Epithelial cell of esophagus (primary cell): ENCODE measurements around the gene BARHL1.
"Not testable (repeated sequence)": the region's sequence is repeated elsewhere in the genome, so short reads cannot be mapped to it uniquely, and the experiment has no call there.

ENCODE experiments used
- DNase-seq: peaks from one replicate; pipeline ENCODE4 v3.0.0; 2010; ENCODE audit warnings: low read depth
- H3K4me3 ChIP-seq: 2 replicates; pipeline ENCODE4 v1.5.1; 2011; ENCODE audit warnings: mild to moderate bottlenecking, low read length, control low read depth
- CTCF ChIP-seq: IDR thresholded peaks from 2 replicates; pipeline ENCODE4 v1.5.1; 2011; ENCODE audit warnings: low read depth, mild to moderate bottlenecking, low read length, control low read depth, inconsistent platforms; ENCODE audit not compliant: insufficient read depth; ENCODE audit errors: missing control alignments

Gene BARHL1

DNA sequence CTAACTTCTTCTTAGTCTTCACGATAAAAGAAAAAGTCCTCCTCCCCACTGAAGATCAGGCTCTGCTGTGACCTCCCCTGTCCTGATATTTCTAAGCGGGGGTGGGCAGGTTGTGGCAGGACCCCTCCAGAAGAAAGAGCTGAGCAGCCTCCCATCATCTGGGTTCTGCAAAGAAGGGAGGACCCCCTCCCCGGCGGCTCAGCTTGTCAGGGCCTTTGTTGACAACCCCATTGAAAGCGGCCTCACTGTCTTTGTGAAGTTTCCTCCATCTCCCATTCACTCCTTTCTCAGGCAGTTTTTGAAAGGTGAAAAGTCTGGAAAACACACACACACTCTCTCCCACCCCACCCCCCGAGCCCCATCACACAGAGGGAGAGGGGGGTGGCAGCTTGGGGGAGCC is 26.2 kb upstream of the BARHL1 start:
- no peak for TF ChIP-seq CTCF
- no peak overlapping the region for H3K4me3 ChIP-seq
- no peak for DNase-seq

- DNase-seq = no peak
- H3K4me3 ChIP-seq = no peak overlapping the region
- TF ChIP-seq CTCF = no peak
Measured at GRCh38 chr9:132556714-132557113, 25.7 kb upstream of the BARHL1 start.

GRCh38 chr9:132557159-132557558 is 25.2 kb upstream of the BARHL1 start:
- no peak for DNase-seq
- TF ChIP-seq CTCF = no peak
- no peak overlapping the region for H3K4me3 ChIP-seq

DNA sequence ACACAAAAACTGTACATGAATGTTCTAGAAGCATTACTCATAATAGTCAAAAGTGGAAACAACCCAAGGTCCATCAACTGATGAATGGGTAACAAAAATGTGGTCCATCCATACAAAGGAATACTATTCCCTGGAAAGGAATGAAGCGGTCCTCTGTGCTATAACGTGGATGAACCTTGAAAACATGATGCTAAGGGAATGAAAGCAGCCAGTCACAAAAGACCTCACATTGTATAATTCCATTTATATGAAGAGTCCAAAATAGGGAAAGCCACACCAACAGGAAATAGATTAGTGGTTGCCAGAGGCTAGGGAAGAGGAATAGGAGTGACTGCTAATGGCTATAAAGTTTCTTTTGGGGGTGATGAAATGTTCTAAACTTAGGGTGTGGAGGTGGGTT is 22.7 kb upstream of the BARHL1 start:
- no peak overlapping the region for H3K4me3 ChIP-seq
- no peak for DNase-seq
- no peak for TF ChIP-seq CTCF

- H3K4me3 ChIP-seq = no peak overlapping the region
- no peak for DNase-seq
- no peak for TF ChIP-seq CTCF
Measured at GRCh38 chr9:132560616-132561202, 21.7 kb upstream of the BARHL1 start.

- no peak for DNase-seq
- no peak for TF ChIP-seq CTCF
- no peak overlapping the region for H3K4me3 ChIP-seq
Measured at GRCh38 chr9:132562306-132562573, 20.2 kb upstream of the BARHL1 start.

GRCh38 chr9:132564526-132564925 is 17.9 kb upstream of the BARHL1 start:
- no peak for TF ChIP-seq CTCF
- H3K4me3 ChIP-seq = no peak overlapping the region
- no peak for DNase-seq

GRCh38 chr9:132568787-132569186 is 13.6 kb upstream of the BARHL1 start:
- H3K4me3 ChIP-seq, DNase-seq: not testable (repeated sequence)
